GM19395 (cell line): Measurements from ENCODE around the gene AGPAT2.
A peak's percentile ranks its signal among the peaks of the same experiment; 100 is the strongest.

Experiments
- ATAC-seq: cut with Tn5 transposase; IDR thresholded peaks from one replicate; pipeline ENCODE4 v1.9.1; 2021; ENCODE audit warnings: mild to moderate bottlenecking, moderate library complexity; ENCODE audit not compliant: unreplicated experiment

The AGPAT2 gene

DNA sequence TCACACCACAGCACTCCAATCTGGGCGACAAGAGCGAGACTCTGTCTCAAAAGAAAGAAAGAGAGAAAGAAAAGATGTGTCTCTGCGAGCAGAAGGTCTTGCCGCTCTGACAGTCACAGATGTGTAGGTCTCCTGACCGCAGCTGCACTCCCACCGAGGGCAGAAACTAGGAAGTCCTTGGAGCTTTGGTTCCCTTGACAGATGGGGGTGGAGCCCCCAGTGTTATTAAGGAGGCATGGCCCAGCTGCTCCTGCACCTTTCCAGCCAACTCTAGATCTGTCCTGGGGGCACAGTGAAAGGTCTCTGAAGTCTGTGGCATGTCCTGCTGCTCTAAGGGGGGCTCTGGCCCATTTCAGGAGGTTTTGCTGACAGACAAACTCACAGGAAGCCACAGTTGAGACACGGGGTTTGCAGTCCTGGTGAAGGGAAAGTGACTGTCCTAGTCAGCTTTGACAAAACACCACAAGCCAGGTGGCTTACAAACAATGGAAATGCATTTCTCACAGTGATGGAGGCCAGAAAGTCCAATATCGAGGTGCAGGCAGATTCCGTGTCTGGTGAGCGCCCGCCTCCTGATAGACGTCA, 16.1 kb upstream of the AGPAT2 start:
- ATAC-seq = no peak

DNA sequence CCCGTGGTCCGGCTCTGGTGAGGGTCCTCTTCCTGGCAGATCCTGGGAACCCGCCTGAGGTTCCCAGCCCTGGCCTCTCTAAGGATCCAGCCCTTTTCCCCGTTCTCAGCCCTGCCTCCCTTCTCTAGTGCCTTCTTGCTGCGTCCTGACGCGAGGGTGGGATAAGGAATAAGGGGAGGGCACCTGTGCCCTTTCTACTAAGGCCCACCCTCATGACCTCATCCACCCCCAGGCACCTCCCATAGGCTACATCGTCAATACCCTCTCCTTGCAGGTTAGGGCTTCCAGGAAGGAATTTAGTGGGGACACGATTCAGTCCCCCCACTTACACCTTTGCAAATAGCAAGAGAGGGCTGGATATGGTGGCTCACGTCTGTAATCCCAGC, 14.4 kb upstream of the AGPAT2 start:
- no peak for ATAC-seq

DNA sequence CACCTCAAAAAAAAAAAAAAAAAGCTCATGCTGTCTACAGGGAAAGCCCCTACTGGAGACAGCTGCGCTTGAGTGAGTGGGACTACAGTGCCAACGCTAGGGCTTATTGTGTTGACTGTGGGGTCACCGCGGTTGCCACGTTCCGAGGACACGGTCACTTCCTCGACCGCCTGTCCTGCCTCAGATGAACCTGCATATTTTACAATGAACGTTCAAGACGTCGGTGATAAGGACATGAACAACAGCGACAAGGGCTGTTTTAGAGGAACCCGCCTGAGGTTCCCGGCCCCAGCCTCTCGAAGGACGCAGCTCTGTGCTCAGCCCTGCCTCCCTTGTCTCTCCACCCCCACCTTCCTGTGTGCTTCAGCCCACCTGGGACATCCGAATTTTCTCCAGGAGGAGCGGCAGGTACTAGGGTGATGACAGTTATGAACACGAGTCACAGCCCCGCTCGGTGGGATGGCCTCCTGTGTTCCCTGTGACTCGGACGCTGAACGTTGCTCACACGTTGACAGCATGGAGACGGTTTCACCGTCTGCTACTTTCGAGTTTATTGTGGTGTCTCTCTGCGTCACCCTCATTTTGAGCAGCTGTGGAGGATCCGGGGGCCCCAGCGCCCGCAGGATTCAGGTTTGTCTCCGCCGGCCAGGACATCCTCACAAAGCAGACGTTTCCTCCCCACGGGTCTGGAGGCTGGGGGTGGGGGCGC, 13.9 kb upstream of the AGPAT2 start:
- ATAC-seq = peak; percentile 74

DNA sequence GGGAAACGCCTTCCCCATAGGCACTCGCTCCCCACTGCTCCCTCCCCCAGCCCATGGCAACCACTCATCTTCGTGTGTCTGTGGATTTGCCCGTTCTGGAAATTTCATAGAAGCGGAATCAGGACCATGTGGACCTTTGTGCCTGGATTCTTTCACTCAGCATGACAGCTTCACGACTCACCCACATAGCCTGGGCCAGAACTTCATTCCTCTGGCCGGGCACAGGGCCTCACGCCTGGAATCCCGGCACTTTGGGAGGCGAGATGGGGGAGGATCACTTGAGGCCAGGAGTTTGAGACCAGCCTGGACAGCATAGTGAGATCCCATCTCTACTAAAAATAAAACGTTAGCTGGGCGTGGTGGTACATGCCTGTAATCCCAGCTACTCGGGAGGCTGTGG, 13.0 kb upstream of the AGPAT2 start:
- no peak for ATAC-seq

DNA sequence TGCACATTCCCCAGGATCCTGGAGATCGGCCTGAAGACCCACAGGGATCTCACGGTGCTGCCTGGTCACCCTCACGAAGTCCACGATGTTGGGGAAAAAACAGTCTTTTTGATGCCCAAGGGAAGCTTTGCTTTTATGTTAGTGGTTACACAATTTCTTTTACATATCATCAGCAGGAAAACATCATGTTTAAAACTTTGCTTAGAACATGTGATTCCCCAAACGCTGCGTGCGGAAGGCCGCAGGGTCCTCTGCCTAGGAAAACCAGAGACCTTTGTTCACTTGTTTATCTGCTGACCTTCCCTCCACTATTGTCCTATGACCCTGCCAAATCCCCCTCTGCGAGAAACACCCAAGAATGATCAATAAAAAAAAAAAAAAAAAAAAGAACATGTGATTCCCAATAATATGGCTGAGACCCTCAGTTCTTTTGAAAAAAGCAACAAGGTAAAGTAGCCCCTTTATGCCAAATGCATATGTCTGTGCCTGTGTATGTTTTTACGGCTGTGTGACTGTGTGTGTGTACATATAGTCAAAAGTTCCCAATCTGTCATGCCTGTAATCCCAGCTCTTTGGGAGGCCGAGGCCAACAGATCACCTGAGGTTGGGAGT, 11.5 kb upstream of the AGPAT2 start:
- ATAC-seq = no peak

DNA sequence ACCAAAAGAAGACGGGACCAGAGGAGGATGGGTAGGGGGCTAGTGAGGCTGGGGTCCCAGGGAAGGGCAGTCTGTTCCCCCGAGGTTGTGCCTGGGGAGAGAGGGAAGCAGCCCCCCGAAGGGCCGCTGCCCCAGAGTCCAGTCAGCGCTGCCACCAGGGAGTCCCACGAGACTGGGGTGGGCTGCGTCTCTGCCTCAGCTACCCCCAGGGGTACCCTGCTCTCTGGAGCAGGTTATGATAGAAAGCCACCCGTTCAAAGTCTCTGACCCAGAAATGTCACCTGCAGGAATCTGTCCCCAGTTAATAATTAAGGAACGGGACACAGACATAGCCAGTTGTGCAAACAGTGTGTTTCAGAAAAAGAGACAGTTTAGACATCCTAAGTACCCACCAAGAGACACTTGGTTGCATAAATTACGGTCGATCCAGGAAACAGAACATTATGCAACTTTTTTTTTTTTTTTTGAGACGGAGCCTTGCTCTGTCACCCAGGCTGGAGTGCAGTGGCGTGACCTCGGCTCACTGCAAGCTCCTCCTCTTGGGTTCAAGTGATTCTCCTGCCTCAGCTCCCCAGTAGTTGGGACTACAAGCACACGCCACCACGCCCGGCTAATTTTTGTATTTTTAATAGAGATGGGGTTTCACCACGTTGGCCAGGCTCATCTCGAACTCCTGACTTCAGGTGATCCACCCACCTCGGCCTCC, 10.7 kb upstream of the AGPAT2 start:
- ATAC-seq = no peak

DNA sequence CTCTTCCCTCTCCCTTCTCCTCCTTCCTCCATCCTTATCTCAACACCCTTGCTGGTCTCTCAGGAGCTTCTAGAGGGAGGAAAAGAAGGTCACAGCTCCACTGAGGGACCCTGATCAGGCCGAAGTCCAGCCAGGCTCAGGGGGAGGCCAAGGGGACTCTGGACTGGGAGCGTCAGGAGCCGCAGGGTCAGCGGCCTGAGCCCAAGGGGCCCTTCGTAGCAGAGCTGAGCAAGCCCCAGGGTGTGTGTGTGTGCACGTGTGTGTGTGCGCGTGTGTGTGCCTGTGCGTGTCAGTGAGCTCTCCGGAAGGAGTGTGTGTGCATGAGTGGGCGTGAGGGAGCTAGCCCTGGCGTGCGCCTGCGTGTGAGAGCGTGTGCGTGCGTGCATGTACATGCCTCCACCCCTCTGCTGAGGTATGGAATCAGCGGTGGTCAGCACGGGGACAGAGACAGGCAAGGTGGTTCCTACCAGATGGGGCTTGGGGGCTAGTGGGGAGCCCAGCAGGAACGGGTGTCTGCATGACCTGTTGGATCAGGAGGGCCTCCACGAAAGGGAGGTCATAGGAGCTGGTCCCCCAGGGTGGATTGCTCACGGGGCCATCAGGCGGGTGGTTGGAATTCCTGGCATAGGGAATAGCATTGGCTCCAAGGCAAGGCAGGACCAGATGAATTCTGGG, 10.0 kb upstream of the AGPAT2 start:
- no peak for ATAC-seq

DNA sequence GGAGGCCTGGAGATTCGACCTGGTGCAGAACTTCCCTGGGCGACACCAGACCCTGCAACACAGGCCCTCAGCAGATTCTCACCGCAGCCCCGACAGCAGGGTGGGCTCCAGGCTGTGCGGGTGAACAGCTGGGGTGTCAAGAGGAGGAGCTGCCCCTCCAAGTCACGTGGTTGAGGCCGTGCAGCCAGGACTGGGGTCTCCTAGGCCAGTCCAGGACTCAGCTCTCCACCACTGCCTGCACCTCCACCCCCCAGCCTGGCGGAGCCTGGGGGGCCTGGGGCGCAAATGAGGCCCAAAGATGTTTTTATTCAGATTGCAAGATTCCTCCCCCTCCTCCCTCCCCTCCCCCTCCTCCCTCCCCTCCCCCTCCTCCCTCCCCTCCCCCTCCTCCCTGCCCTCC, 9.2 kb upstream of the AGPAT2 start:
- no peak for ATAC-seq

DNA sequence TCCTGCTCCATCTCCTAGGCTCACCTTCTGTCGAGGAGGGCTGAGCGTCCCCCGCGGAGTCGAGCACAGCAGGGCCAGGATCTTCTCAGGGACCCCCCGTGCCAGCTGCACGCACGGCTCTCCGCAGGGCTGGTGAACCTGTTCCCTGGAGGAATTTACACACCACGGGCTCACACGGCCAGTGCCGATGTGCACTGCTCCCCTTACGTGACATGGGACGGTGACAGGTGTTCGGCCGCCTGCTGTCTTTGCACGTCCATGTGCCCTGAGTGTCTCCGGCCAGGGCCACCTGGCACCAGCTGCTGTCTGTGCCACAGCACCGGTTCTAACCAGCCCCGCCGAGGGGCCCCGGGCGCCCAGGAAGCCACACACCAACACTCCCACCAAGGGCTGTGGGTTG, 8.7 kb upstream of the AGPAT2 start:
- ATAC-seq = no peak

DNA sequence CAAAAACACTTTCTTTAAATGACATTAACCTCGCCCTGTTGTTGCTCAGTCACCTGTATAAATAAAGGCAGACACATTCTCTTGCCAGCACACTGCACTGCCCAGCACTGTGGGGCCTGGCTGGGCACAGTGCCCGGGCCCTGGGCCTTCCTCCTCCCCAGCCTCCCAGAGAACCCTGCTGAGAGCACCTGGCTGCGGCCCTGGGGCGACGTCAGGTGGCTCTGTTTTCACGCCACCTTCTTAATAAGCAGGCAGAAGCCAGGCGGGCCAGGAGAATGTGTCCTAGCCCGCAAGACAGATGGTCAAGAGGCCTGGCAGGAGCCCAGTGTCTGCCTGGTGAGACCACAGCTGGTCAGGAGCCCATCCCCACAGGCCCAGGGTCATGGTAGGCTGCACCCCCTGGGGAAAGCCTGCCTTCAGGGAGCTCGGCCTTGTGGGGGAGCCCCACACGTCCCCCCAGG, 8.2 kb upstream of the AGPAT2 start:
- ATAC-seq = no peak

DNA sequence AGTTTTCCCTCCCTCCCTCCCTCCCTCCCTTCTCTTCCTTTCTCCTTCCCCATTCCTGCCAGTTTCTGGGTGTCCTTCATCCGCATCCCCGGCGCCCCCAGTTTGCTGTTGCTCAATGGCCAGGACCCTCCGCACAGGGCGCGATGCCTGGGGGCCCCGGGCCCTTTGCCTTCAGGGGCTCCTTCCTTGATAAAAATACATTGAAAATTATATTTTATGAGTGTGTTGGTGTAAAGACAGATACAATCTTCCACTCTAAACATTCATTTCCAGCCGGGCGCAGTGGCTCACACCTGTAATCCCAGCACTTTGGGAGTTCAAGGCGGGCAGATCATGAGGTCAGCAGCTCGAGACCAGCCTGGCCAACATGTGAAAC, 7.6 kb upstream of the AGPAT2 start:
- ATAC-seq = no peak

DNA sequence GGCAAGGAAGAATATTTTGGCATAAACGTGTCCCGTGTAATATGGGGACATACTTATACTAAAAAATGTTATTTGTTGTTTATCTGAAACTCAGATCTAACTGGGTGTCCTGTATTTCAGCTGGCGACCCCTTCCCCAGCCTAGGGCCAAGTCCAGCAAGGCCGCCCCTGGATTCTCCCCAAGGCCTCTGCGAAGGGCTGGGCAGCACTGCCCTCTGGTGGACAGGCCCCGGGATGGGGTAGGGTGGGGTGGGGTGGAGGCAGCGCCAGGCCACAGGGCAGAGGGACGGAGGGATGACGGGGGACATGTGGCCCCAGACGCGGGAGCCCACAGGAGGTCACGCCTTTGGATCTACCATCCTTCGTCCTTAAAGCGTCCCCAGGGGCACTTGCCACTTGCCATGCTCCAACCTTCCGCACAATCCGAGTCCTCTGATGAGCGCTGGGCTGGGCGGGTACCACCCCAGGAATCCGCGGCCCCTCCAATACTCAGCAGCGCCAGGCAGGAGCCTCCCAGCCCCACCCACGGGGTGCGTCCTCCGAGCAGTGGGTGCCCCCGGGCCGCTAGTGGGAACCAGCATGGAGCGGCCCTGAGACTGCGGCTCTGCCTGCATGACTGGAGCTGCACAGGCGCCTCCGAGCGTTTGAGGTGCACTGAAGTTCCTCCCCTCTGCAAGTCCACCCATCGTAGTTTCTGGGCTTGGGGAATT, 7.1 kb upstream of the AGPAT2 start:
- no peak for ATAC-seq

DNA sequence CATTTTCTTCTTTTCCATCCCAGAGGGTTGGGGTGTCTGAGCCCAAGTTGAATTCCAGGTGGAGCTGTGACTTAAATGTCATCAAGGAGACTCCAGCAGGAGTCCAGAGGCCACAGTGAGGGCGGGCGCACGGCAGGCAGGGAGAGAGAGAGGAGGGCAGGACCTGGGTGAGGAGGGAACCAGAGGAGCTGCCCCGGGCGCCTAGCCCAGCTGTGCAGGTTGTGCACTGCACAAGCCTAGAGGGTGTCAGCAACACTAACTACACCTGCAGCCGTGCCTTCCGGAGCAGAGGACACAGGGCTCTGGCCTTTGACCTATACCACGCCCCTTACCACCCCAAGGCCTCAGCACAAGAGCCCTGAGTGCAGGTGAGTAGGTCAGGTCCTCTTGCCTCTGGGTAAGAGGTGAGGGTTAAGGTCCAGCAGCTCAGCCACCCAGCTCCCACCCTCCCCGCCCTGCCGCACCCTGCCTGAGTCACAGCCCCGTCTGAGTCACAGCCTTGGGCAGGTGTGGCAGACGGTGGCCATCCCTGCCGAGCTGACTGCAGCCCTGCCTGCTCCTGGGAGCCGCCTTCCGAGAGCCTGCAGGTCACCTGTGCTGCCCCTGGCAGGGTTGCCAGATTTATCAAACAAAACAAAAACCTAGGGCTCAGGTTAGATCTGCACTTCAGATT, 6.4 kb upstream of the AGPAT2 start:
- no peak for ATAC-seq

DNA sequence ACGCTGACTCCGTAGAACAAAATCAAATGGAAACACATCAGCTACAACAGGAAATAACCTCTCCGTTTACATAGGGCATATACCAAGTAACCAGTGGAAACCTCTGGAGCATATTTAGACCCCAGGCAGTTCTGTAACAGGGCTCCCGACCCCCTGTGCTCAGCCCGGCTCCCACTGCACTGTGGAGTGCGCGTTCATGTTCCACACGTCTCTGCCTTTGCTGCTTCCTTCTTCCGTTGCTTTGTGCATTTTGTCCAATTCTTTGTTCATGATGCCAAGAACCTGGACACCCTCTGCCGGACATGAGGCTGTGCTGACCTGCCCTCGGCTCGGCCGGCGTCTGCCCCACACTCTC, 5.9 kb upstream of the AGPAT2 start:
- no peak for ATAC-seq

DNA sequence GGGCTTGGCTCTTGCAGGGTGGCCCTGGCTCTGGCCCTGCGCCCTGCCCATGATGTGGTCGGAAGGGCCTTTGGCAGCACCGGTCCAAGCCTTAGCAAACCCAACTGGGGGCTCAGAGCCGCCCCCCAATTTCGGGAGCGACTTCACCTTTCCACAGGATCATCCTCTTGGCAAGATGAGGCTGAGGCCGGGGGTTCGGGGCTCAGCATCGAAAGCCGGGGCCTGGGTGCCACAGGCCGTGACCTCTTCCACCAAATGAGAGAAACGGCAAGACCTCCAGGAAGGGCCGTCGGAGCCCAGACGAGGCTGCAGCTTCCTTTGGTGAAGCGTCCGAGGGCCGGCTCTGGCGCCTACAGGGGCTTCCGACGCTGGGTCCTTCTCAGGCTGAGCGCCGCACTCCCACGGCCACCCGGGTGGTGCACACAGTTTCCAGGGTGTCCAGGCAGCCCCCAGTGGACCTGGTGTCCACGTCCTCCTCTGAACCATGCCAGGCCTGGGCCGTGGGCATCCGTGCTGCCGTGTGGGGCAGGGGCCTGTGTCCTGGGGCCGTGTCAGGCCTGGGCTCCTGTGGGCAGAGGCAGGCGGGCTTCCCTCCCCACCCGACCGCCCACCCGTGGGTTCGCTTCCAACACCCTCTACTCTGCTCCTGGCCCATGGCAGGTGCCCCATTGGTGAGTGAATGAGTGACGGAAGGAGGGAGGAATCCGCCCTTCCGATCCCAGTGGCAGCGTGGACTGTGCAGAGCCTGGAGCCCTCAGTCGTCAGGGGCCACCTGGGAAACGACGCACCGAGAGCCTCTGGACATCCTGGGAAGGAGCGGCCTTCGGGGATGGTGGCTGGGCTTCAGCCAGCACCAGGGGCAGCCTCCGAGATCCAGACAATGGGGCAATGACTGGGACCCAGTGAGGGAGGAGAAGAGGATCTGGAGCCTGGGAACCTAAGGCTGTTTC, 5.2 kb upstream of the AGPAT2 start:
- ATAC-seq = no peak

DNA sequence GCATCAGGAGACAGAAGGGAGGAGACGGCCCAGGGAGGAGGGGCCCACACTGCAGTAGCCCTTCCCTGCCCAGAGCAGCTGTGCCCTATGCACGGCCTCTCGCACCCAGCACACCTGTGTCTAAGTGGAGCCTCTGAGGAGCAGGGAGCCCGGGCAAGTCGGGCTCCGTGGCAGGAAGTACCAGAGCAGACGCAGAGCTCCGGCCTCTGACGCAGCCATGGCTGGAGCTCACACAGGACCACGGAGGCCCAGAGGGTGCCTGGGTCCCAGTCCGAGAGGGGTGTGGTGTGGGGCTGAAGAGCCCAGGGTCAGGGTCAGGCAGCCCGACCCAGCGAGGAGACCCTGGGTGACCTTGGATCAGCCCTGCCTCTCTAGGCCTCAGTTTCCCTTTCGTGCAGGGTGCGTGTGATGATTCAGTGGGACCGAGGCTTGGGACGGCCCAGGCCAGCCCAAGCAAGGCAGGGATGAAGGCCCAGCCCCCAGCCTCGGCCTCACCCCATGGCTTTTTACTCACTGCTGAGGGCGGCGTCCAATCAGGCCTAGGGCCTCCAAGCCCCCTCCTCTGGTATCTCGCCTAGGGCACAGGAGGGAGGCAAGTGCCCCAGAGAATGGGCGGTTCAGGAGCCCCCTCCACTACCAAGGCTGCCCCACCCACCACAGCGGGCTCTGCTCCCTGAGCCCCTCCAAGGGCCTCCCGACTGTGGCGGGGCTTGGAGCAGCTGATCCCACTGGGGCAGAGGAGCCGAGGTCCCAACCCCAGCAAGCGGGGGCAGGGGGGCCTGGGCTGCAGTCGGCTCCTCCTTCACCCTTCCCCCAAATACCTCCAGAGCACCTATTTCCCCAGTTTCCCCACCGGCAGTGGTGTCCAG, 4.3 kb upstream of the AGPAT2 start:
- no peak for ATAC-seq

DNA sequence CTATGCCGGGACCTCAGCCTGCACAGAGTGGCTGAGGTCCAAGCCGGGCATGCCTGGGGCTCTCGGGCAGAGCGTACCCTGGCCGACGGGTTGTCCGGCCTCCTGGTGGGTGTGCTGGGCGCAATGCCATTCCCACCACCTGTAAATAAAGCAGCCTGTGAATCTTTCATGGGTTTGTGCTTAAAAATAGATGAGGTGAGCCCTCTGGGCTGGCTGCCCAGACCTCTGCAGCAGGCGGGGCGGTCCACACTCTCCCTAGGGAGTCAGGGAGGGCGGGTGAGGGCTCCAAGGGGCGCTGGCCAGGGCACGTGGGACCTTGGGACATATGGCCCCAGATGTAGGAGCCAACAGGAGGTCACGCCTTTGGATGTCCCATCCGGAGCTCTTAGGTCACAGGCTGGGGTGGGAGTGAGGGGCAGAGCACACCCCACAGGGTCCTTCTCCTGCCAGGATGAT, 3.6 kb upstream of the AGPAT2 start:
- ATAC-seq = no peak
